GM19324 (cell line): ENCODE results near the gene FAM81A.

Experiments used
- ATAC-seq: cut with Tn5 transposase; IDR thresholded peaks from one replicate; pipeline ENCODE4 v1.9.1; 2021; ENCODE audit warnings: mild to moderate bottlenecking, moderate library complexity; ENCODE audit not compliant: unreplicated experiment, low FRiP score

The FAM81A gene

DNA sequence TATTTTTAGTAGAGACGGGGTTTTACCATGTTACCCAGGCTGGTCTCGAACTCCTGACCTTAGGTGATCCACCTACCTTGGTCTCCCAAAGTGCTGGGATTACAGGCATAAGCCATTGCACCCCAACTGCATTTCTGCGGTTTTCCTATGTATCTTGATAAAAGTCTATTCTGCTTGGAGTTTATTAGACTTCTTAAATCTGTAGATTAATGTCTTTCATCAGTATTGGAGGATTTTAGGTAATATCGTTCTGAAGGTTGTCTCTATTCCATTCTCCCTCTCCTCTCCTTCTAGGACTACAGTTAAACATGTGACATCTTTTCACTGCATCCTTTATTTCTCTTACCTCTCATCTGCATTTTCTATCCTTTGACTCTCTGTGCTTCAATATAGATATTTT is 127.3 kb downstream of the FAM81A start:
- no peak for ATAC-seq

DNA sequence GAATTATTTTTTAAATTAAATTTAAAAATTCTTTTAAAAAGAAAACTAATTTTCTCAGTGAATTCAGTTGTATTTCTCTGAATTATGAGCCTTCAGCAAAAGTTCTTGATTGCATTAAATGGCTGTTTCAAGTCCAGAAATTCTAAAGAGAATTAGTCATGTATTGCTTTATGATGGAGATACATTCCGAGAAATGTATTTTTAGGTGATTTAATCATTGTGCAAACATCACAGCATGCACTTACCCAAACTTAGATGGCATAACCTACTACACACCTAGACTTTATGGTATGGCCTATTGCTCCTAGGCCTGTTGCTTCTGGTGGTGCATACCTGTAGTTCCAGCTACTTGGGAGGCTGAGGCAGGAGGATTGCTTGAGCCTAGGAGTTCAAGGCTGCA is 129.3 kb downstream of the FAM81A start:
- ATAC-seq = no peak

GRCh38 chr15:59569477-59569876 is 131.5 kb downstream of the FAM81A start:
- no peak for ATAC-seq

- ATAC-seq = no peak
Observed at GRCh38 chr15:59570315-59570714, 132.3 kb downstream of the FAM81A start.

DNA sequence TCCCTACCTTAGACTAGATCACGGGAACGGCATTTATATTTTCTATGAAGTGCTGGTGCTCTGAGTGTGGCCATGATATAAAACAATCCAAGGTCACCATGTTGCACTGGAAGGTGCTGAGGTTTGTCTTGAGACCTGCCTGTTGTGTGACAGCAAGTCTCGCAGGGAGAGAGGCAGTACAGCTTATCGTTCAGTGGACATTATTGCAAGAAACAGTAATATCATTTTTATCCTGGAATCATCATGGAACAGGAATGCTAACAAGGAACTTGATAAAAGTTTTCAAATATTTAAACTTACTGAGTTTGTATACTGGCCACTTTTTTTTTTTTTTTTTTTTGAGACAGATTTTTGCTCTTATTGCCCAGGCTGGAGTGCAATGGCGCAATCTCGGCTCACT is 133.6 kb downstream of the FAM81A start:
- no peak for ATAC-seq
